GM20000 (cell line): ENCODE data around the gene FKBP10.

ENCODE experiments used
- DNase-seq: peaks from one replicate; pipeline ENCODE4 v3.0.0; 2012; ENCODE audit warnings: low spot score
- CTCF ChIP-seq: IDR thresholded peaks from 2 replicates; pipeline ENCODE4 v1.5.1; 2012; ENCODE audit warnings: mild to moderate bottlenecking, control low read depth; ENCODE audit errors: extremely low read depth, missing control alignments

The FKBP10 gene

DNA sequence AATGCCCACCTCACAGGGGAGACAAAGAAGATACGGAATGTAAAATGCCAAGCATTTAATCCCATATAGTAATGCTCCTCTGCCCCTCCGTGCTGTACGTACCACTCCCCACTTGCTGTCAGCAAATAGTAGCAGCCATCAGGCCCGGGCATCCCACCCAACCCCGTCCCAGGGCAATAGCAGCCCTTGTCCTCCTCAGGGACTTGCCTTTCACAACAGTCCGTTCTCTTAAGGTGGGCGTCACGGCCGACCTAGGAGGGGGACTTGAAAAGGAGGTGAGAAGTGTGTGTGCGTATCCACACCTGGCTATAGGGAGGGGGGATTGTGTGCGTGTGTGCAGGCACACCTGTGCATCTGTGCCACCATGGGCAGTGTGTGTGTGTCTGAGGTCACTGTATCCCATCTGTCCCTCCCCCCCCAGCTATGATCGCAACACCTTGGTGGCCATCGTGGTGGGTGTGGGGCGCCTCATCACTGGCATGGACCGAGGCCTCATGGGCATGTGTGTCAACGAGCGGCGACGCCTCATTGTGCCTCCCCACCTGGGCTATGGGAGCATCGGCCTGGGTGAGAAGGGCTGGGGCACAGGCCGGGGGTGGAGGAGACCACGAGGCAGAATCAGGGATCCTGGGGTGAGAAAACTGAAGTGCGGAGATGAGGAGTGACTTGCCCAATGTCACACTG lies 4.0 kb downstream of the FKBP10 start:
- DNase-seq, result no peak
- TF ChIP-seq CTCF, result no peak

DNA sequence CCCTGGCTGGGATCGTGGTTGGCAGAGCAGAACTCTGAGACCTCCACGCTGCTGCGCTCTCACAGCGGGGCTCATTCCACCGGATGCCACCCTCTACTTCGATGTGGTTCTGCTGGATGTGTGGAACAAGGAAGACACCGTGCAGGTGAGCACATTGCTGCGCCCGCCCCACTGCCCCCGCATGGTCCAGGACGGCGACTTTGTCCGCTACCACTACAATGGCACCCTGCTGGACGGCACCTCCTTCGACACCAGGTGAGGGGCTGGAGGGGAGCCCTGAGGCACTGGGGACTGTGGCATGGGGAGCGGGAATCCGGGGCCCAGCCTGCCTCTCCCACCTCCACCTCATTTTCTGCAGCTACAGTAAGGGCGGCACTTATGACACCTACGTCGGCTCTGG lies 5.2 kb downstream of the FKBP10 start:
- DNase-seq, result no peak
- TF ChIP-seq CTCF, result no peak

DNA sequence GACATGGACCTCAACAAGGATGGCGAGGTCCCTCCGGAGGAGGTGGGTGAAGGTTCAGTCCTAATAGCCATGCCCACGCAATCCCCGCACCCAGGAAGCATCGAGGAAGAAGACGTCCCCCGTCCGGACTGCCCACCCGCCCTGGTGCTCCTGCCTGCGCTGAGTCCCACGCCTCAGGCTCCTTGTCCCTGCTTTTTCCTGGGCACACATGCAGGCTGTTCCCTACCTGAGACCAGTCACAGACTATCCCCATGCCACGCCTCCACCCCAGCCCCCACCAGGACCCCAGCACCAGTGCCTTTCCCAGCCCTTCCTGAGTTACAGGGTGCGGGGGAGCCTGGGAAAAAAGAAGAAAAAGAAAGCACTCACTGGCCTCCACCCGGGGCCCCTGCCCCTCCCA lies 9.0 kb downstream of the FKBP10 start:
- no peak for TF ChIP-seq CTCF
- no peak for DNase-seq

DNA sequence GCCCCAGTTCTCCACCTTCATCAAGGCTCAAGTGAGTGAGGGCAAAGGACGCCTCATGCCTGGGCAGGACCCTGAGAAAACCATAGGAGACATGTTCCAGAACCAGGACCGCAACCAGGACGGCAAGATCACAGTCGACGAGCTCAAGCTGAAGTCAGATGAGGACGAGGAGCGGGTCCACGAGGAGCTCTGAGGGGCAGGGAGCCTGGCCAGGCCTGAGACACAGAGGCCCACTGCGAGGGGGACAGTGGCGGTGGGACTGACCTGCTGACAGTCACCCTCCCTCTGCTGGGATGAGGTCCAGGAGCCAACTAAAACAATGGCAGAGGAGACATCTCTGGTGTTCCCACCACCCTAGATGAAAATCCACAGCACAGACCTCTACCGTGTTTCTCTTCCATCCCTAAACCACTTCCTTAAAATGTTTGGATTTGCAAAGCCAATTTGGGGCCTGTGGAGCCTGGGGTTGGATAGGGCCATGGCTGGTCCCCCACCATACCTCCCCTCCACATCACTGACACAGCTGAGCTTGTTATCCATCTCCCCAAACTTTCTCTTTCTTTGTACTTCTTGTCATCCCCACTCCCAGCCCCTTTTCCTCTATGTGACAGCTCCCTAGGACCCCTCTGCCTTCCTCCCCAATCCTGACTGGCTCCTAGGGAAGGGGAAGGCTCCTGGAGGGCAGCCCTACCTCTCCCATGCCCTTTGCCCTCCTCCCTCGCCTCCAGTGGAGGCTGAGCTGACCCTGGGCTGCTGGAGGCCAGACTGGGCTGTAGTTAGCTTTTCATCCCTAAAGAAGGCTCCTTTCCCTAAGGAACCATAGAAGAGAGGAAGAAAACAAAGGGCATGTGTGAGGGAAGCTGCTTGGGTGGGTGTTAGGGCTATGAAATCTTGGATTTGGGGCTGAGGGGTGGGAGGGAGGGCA lies 9.7 kb downstream of the FKBP10 start:
- no peak for DNase-seq
- TF ChIP-seq CTCF, result no peak

DNA sequence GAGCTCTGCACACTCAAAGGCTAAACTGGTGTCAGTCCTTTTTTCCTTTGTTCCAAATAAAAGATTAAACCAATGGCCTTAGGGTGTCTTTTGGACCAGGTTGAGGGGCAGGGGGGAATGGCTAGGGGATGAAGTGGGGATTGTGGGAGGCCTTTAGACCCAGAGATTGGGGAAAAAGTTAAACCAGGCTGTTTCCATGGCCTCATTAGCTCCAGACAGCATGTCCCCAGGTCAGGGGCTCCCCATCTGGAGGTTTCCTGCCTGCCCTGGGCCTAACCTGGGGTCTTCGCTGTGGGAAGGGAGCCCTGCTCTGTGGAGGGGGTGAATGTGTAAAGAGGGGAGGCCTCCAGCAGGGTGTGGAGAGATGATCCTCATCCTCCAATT lies 10.3 kb downstream of the FKBP10 start:
- DNase-seq, result no peak
- TF ChIP-seq CTCF, result no peak

DNA sequence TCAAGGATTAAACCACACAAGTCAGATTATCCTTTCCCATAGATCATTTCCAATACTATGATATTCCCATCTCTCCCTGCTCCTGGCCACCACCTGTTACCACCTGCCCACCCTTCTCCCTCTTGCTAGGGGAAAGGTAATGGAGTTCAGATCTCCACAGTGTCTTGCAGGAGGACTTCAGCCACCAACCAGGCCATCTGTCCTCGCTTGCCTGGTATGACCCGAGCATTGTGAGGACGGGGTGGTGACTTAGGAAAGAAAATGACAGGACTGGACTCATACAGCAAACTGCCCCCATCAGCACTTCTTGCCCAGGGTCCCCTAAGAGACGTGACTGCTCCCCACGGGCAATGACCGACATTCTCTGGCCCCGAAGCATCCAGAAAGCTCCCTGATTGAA lies 10.8 kb downstream of the FKBP10 start:
- no peak for DNase-seq
- TF ChIP-seq CTCF, result no peak

- no peak for TF ChIP-seq CTCF
- no peak for DNase-seq
Measured at GRCh38 chr17:41824086-41824485, 11.3 kb downstream of the FKBP10 start.
